Measurements from ENCODE around the gene PNKD. TPM values are rescaled to one million over a fixed set of nuclear protein-coding genes. Genes with fewer than 3 reads are reported as not detected.

PNKD gene
- total RNA-seq, 1 experiment from 2014 or later = 58.1 TPM

DNA sequence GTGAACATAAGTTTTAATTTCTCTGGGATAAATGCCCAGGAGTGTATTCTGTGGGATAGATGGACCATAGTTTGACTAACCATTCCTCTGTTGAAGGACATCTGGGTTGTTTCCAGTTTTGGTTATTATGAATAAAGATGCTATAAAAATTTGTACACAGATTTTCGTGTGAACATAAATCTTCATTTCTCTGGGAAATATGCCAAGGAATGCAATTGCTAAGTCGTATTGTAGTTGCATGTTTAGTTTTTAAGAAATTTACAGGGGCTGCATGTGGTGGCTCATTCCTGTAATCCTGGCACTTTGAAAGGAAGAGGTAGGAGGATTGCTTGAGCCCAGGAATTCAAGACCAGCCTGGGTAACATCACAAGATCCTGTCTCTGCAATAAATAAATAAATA lies 104.9 kb downstream of the PNKD start:
- no peak overlapping the region for H2AFZ ChIP-seq (ENCODE audit: low read depth, low read length, poor library complexity, severe bottlenecking)
- no peak overlapping the region for H3K9ac ChIP-seq (ENCODE audit: low read length)
- no peaks in the 10 kb centered on the region for H3K79me2 ChIP-seq (ENCODE audit: insufficient read depth, low read length)
- no peaks in the 10 kb centered on the region for H3K9me2 ChIP-seq (ENCODE audit: insufficient read depth)
- H3K27ac ChIP-seq (ENCODE audit: low read depth, low read length) = no peak overlapping the region
- no peaks in the 10 kb centered on the region for H3K9me3 ChIP-seq (ENCODE audit: control insufficient read depth in 1 of 2, insufficient read depth in 1 of 2, low read depth in 1 of 2, low read length in 2 of 2)
- ChIA-PET RAD21 (ENCODE audit: low non-redundant PET in 1 of 2, low total read pairs in 2 of 2, uncharacterized antibody in 2 of 2, unreplicated experiment in 2 of 2) (no interaction called here), CTCF (no interaction called here), POLR2A (no interaction called here)
- no peaks in the 10 kb centered on the region for H3K36me3 ChIP-seq (ENCODE audit: control insufficient read depth in 1 of 2, insufficient read depth in 2 of 2, low read length in 2 of 2)
- ATAC-seq (no peak), DNase-seq (ENCODE audit: low read depth, low spot score) (no peak)
- H3K4me2 ChIP-seq (ENCODE audit: low read length) = no peak overlapping the region
- H3K27me3 ChIP-seq (ENCODE audit: insufficient read depth, low read length) = no peaks in the 10 kb centered on the region
- H3K4me3 ChIP-seq (replicated peaks in 1 of 2; ENCODE audit: low read depth in 1 of 2, low read length in 2 of 2) = no peak overlapping the region
- H4K20me1 ChIP-seq (ENCODE audit: insufficient read depth) = no peaks in the 10 kb centered on the region
- intact Hi-C loops (cut with micrococcal nuclease) = no loop called here
- no peaks in the 10 kb centered on the region for H3K4me1 ChIP-seq (ENCODE audit: control insufficient read depth in 1 of 2, insufficient read depth in 2 of 2, low read length in 2 of 2)
- TF ChIP-seq, protein P1, sequence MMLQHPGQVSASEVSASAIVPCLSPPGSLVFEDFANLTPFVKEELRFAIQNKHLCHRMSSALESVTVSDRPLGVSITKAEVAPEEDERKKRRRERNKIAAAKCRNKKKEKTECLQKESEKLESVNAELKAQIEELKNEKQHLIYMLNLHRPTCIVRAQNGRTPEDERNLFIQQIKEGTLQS (IDR thresholded peaks at IDR 0.05) = no peak
- no peak for TF ChIP-seq SIN3A (IDR thresholded peaks at IDR 0.05; ENCODE audit: low read depth)
- TF ChIP-seq, protein P2, sequence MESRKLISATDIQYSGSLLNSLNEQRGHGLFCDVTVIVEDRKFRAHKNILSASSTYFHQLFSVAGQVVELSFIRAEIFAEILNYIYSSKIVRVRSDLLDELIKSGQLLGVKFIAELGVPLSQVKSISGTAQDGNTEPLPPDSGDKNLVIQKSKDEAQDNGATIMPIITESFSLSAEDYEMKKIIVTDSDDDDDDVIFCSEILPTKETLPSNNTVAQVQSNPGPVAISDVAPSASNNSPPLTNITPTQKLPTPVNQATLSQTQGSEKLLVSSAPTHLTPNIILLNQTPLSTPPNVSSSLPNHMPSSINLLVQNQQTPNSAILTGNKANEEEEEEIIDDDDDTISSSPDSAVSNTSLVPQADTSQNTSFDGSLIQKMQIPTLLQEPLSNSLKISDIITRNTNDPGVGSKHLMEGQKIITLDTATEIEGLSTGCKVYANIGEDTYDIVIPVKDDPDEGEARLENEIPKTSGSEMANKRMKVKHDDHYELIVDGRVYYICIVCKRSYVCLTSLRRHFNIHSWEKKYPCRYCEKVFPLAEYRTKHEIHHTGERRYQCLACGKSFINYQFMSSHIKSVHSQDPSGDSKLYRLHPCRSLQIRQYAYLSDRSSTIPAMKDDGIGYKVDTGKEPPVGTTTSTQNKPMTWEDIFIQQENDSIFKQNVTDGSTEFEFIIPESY (IDR thresholded peaks at IDR 0.05; ENCODE audit: extremely low read depth, insufficient replicate concordance, low read length) = no peak
- no peak for TF ChIP-seq CBX3 (IDR thresholded peaks at IDR 0.05; ENCODE audit: low read depth)
- TF ChIP-seq POLR2AphosphoS5 (IDR thresholded peaks at IDR 0.05; ENCODE audit: low read depth, low read length) = no peak
- TF ChIP-seq JUND (IDR thresholded peaks at IDR 0.05) = no peak
- TF ChIP-seq EZH2phosphoT487 (IDR thresholded peaks at IDR 0.05; ENCODE audit: borderline replicate concordance) = no peak
- no peak for TF ChIP-seq EGR1 (IDR thresholded peaks at IDR 0.05; ENCODE audit: low read depth)
- TF ChIP-seq RAD21 (IDR thresholded peaks at IDR 0.05; ENCODE audit: low read depth) = no peak
- TF ChIP-seq ZNF274 (IDR thresholded peaks at IDR 0.05; ENCODE audit: low read depth, low read length) = no peak
- no TSS peak for BruUV-seq (replicated peaks)
